HCT116 (cell line): Measurements from ENCODE around the gene TCEA3. TPM values are rescaled to one million over a fixed set of nuclear protein-coding genes. Genes with fewer than 3 reads are reported as not detected.

Source experiments
- ATAC-seq: fragments of 200-7000 bp; cut with Tn5 transposase; 2 replicates; pipeline ENCODE4 v1.9.1; 2020; ENCODE audit warnings: mild to moderate bottlenecking, moderate library complexity
- BruUV-seq: library from RNA; stranded (reverse); fragments of 400-500 nt; replicated peaks from 2 replicates; lab custom pipeline; 2021; lab: Mats Ljungman, UMichigan
- CTCF ChIA-PET: fragments of 300-600 bp; sonication (Branson Sonifier 250); formaldehyde crosslinking; loops from one replicate; lab custom pipeline; 2021; ENCODE audit warnings: antibody characterized with exemption; lab: Charles Lee
- POLR2A ChIA-PET: fragments of 300-600, 350-600 bp; sonication (Branson Sonifier 250); formaldehyde crosslinking; loops from one replicate; lab custom pipeline; 2021; ENCODE audit warnings: antibody characterized with exemption; lab: Charles Lee
- RAD21 ChIA-PET, 2 experiments: fragments of 300-600 bp; sonication (Branson Sonifier 250); formaldehyde crosslinking; loops; one replicate each; lab custom pipeline; 2023; ENCODE audit warnings: low total read pairs in 2 of 2; ENCODE audit not compliant: uncharacterized antibody in 2 of 2, unreplicated experiment in 2 of 2, low non-redundant PET in 1 of 2; lab: Charles Lee
- DNase-seq: peaks from one replicate; pipeline ENCODE4 v3.0.0-alpha.2; 2010; ENCODE audit warnings: low read depth, low spot score
- H2AFZ ChIP-seq: fragments of 200-600 bp; shearing (Covaris generic), sonication (generic); 2 replicates; pipeline ENCODE4 v1.6.1; 2017; ENCODE audit warnings: low read depth, mixed run types, mixed read lengths, antibody characterized with exemption, low read length; ENCODE audit not compliant: poor library complexity, severe bottlenecking
- H3K27ac ChIP-seq: 2 replicates; pipeline ENCODE4 v1.5.1; 2012; ENCODE audit warnings: low read depth, low read length
- H3K27me3 ChIP-seq: fragments of 200-600 bp; sonication (generic); 2 replicates; pipeline ENCODE4 v1.6.1; 2016; ENCODE audit warnings: mixed run types, low read length, mixed read lengths; ENCODE audit not compliant: insufficient read depth
- H3K36me3 ChIP-seq, 2 experiments: fragments of 200-500 bp in 1 of 2; fragments of 200-600 bp in 1 of 2; sonication (Bioruptor generic) in 1 of 2; sonication (generic) in 1 of 2; 2 replicates each; pipeline versions ENCODE4 v1.5.1 to v1.6.1; 2014 to 2016; ENCODE audit warnings: low read length in 2 of 2, inconsistent platforms in 1 of 2, mixed read lengths in 1 of 2, mixed run types in 1 of 2; ENCODE audit not compliant: insufficient read depth in 2 of 2, control insufficient read depth in 1 of 2
- H3K4me1 ChIP-seq, 2 experiments: fragments of 200-600 bp in 1 of 2; sonication (generic) in 1 of 2; 2 replicates each; pipeline versions ENCODE4 v1.5.1 to v1.6.1; 2012 to 2017; ENCODE audit warnings: low read length in 2 of 2, inconsistent platforms in 1 of 2, mild to moderate bottlenecking in 1 of 2, mixed read lengths in 1 of 2, mixed run types in 1 of 2, moderate library complexity in 1 of 2; ENCODE audit not compliant: insufficient read depth in 2 of 2, control insufficient read depth in 1 of 2
- H3K4me2 ChIP-seq: fragments of 200-600 bp; sonication (generic); 2 replicates; pipeline ENCODE4 v1.6.1; 2017; ENCODE audit warnings: mixed run types, low read length, mixed read lengths
- H3K4me3 ChIP-seq, 2 experiments: fragments of 200-600 bp in 1 of 2; sonication (generic) in 1 of 2; replicated peaks in 1 of 2; 2 replicates each; pipeline ENCODE4 v1.5.1; 2011 to 2016; ENCODE audit warnings: low read length in 2 of 2, control low read depth in 1 of 2, low read depth in 1 of 2, mild to moderate bottlenecking in 1 of 2, mixed read lengths in 1 of 2, mixed run types in 1 of 2
- H3K79me2 ChIP-seq: fragments of 200-600 bp; sonication (generic); 2 replicates; pipeline ENCODE4 v1.6.1; 2017; ENCODE audit warnings: mild to moderate bottlenecking, mixed run types, low read length, moderate library complexity, mixed read lengths; ENCODE audit not compliant: insufficient read depth
- H3K9ac ChIP-seq: fragments of 200-600 bp; sonication (generic); 2 replicates; pipeline ENCODE4 v1.6.1; 2016; ENCODE audit warnings: low read length, mixed read lengths
- H3K9me2 ChIP-seq: fragments of 200-600 bp; sonication (generic), shearing (Covaris generic); 2 replicates; pipeline ENCODE4 v1.6.1; 2017; ENCODE audit warnings: mixed run types, mild to moderate bottlenecking, moderate library complexity; ENCODE audit not compliant: insufficient read depth
- H3K9me3 ChIP-seq, 2 experiments: fragments of 200-500 bp in 1 of 2; fragments of 200-600 bp in 1 of 2; sonication (Bioruptor generic) in 1 of 2; sonication (generic) in 1 of 2; 2 replicates each; pipeline ENCODE4 v1.6.1; 2014 to 2017; ENCODE audit warnings: low read length in 2 of 2, mixed read lengths in 2 of 2, inconsistent platforms in 1 of 2, low read depth in 1 of 2, mild to moderate bottlenecking in 1 of 2, mixed run types in 1 of 2, moderate library complexity in 1 of 2; ENCODE audit not compliant: control insufficient read depth in 1 of 2, insufficient read depth in 1 of 2
- H4K20me1 ChIP-seq: fragments of 200-600 bp; sonication (generic), shearing (Covaris generic); 2 replicates; pipeline ENCODE4 v1.6.1; 2017; ENCODE audit warnings: mixed run types, mild to moderate bottlenecking, moderate library complexity; ENCODE audit not compliant: insufficient read depth
- ATF3 ChIP-seq: IDR thresholded peaks from 2 replicates; pipeline ENCODE4 v1.6.1; 2012
- CBX3 ChIP-seq: IDR thresholded peaks from 2 replicates; pipeline ENCODE4 v1.6.1; 2012; ENCODE audit warnings: low read depth
- CEBPB ChIP-seq: IDR thresholded peaks from 2 replicates; pipeline ENCODE4 v1.6.1; 2012; ENCODE audit warnings: low read depth
- CTCF ChIP-seq, 3 experiments: fragments of 200-600 bp in 1 of 3; sonication (generic) in 1 of 3; IDR thresholded peaks in 2 of 3; conservative IDR thresholded peaks in 1 of 3; 2 replicates each; pipeline ENCODE4 v1.5.1; 2012 to 2017; ENCODE audit warnings: low read depth in 2 of 3, low read length in 2 of 3, antibody characterized with exemption in 1 of 3, borderline replicate concordance in 1 of 3, control low read depth in 1 of 3, mild to moderate bottlenecking in 1 of 3, mixed read lengths in 1 of 3, mixed run types in 1 of 3, moderate library complexity in 1 of 3; ENCODE audit not compliant: insufficient read depth in 1 of 3
- EGR1 ChIP-seq: IDR thresholded peaks from 2 replicates; pipeline ENCODE4 v1.6.1; 2012; ENCODE audit warnings: low read depth
- ELF1 ChIP-seq: IDR thresholded peaks from 2 replicates; pipeline ENCODE4 v1.6.1; 2012; ENCODE audit warnings: low read depth, borderline replicate concordance
- EZH2 ChIP-seq: fragments of 200-600 bp; sonication (generic); IDR thresholded peaks from 2 replicates; pipeline ENCODE4 v1.6.1; 2017; ENCODE audit warnings: antibody characterized with exemption, mixed run types
- FOSL1 ChIP-seq: IDR thresholded peaks from 2 replicates; pipeline ENCODE4 v1.6.1; 2012; ENCODE audit warnings: low read depth
- JUND ChIP-seq: IDR thresholded peaks from 2 replicates; pipeline ENCODE4 v1.6.1; 2012
- MAX ChIP-seq: IDR thresholded peaks from 2 replicates; pipeline ENCODE4 v1.6.1; 2012
- POLR2A ChIP-seq: IDR thresholded peaks from 2 replicates; pipeline ENCODE4 v1.7.0; 2011; ENCODE audit warnings: borderline replicate concordance; ENCODE audit not compliant: insufficient read depth, insufficient read length; ENCODE audit errors: extremely low read depth
- RAD21 ChIP-seq: IDR thresholded peaks from 2 replicates; pipeline ENCODE4 v1.6.1; 2012; ENCODE audit warnings: low read depth, mild to moderate bottlenecking
- REST ChIP-seq: IDR thresholded peaks from 2 replicates; pipeline ENCODE4 v1.6.1; 2012; ENCODE audit warnings: low read depth
- SIN3A ChIP-seq: IDR thresholded peaks from 2 replicates; pipeline ENCODE4 v1.6.1; 2012; ENCODE audit warnings: low read depth
- SP1 ChIP-seq: IDR thresholded peaks from 2 replicates; pipeline ENCODE4 v1.6.1; 2012; ENCODE audit warnings: low read depth
- TCF7L2 ChIP-seq: IDR thresholded peaks from 2 replicates; pipeline ENCODE4 v1.7.0; 2011; ENCODE audit warnings: borderline replicate concordance, inconsistent platforms; ENCODE audit not compliant: insufficient read depth, insufficient read length; ENCODE audit errors: extremely low read depth
- YY1 ChIP-seq: IDR thresholded peaks from 2 replicates; pipeline ENCODE4 v1.6.1; 2011; ENCODE audit warnings: low read length, low read depth, moderate library complexity, mild to moderate bottlenecking; ENCODE audit not compliant: insufficient replicate concordance; ENCODE audit errors: extremely low read depth
- ZFX ChIP-seq: fragments of 450-650 bp; IDR thresholded peaks from 2 replicates; pipeline ENCODE4 v1.6.1; 2017
- ZNF274 ChIP-seq: fragments of 200-500 bp; sonication (Bioruptor generic); IDR thresholded peaks from 2 replicates; pipeline ENCODE4 v1.6.1; 2014; ENCODE audit warnings: mild to moderate bottlenecking, low read depth, low read length, inconsistent platforms
- intact Hi-C: fragments of 100-400 bp; cut with micrococcal nuclease; formaldehyde crosslinking; loops from 2 replicates; pipeline ENCODE4 v1.10.0; 2022
- total RNA-seq: library from RNA; stranded (reverse); gene quantifications from one replicate; pipeline ENCODE4 v1.2.1, GENCODE V29; 2021; ENCODE audit not compliant: unreplicated experiment

The TCEA3 gene
- total RNA-seq, 1 experiment from 2014 or later, result 3.7 TPM

- TF ChIP-seq JUND (no peak), SIN3A (no peak), ZFX (no peak)
Observed at GRCh38 chr1:23473037-23473800, 48.7 kb upstream of the TCEA3 start (continued).

GRCh38 chr1:23472351-23473036 is 47.9 kb upstream of the TCEA3 start:
- no peak overlapping the region for H3K27ac ChIP-seq
- no peak overlapping the region for H3K9ac ChIP-seq
- H3K79me2 ChIP-seq, result no peaks in the 10 kb centered on the region
- no peak overlapping the region for H3K4me2 ChIP-seq
- H3K27me3 ChIP-seq, result no peaks in the 10 kb centered on the region
- RAD21 ChIA-PET, result no interaction called here
- H4K20me1 ChIP-seq, result no peaks in the 10 kb centered on the region
- CTCF ChIA-PET, result no interaction called here
- BruUV-seq, result no TSS peak
- H2AFZ ChIP-seq, result no peak overlapping the region
- H3K4me1 ChIP-seq, result peaks cover 9 to 18% of the 10 kb centered on the region in 2 experiments
- H3K4me3 ChIP-seq, result no peak overlapping the region
- no peak for TF ChIP-seq CEBPB
- no peak for TF ChIP-seq FOSL1
- TF ChIP-seq MAX, result no peak
- TF ChIP-seq SIN3A, result no peak
- no peak for TF ChIP-seq TCF7L2
- TF ChIP-seq ATF3, result no peak
- TF ChIP-seq CBX3, result no peak
- no peak for TF ChIP-seq EGR1
- no peak for TF ChIP-seq JUND
- TF ChIP-seq ELF1, result no peak
- no peak for TF ChIP-seq REST
- TF ChIP-seq YY1, result no peak
- TF ChIP-seq CTCF (IDR thresholded peaks at IDR 0.05 in 2 of 3, conservative IDR thresholded peaks at IDR 0.05 in 1 of 3; ENCODE audit: borderline replicate concordance in 1 of 3, insufficient read depth in 1 of 3, low read depth in 2 of 3, low read length in 2 of 3), result no peak
- TF ChIP-seq RAD21, result no peak
- TF ChIP-seq ZFX, result no peak
- no peak for TF ChIP-seq POLR2A
- no peak for TF ChIP-seq SP1
- TF ChIP-seq ZNF274, result no peak
- TF ChIP-seq EZH2, result no peak
- DNase-seq (no peak), ATAC-seq (no peak)
- H3K9me2 ChIP-seq, result no peaks in the 10 kb centered on the region
- intact Hi-C loops, result no loop called here
- no peaks in the 10 kb centered on the region for H3K9me3 ChIP-seq
- H3K36me3 ChIP-seq, result no peaks in the 10 kb centered on the region
- POLR2A ChIA-PET, result no interaction called here
